ENCODE measurements around the gene RABGEF1.
"Not testable (repeated sequence)": the region's sequence is repeated elsewhere in the genome, so short reads cannot be mapped to it uniquely, and the experiment has no call there.

The RABGEF1 gene

DNA sequence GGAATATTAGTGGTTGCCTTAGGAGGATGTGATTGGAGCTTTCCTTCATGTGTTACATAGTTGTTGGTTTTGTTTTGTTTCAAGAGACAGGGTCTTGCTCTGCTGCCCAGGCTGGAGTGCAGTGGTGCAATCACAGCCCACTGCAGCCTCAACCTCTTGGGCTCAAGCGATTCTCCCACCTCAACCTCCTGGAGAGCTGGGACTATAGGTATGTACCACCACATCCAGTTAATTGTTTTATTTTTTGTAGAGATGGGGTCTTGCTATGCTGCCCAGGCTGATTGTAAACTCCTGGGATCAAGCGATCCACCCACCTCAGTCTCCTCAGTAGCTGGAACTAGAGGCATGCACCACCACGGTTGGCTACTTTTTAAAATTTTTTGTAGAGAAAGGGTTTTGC, 86.1 kb downstream of the RABGEF1 start:
- H3K4me3 ChIP-seq (ENCODE audit: low read depth in 1 of 2, low read length in 2 of 2) = no peak overlapping the region
- no peak overlapping the region for H3K4me2 ChIP-seq (ENCODE audit: insufficient read depth, low read length)
- TF ChIP-seq, protein P1, sequence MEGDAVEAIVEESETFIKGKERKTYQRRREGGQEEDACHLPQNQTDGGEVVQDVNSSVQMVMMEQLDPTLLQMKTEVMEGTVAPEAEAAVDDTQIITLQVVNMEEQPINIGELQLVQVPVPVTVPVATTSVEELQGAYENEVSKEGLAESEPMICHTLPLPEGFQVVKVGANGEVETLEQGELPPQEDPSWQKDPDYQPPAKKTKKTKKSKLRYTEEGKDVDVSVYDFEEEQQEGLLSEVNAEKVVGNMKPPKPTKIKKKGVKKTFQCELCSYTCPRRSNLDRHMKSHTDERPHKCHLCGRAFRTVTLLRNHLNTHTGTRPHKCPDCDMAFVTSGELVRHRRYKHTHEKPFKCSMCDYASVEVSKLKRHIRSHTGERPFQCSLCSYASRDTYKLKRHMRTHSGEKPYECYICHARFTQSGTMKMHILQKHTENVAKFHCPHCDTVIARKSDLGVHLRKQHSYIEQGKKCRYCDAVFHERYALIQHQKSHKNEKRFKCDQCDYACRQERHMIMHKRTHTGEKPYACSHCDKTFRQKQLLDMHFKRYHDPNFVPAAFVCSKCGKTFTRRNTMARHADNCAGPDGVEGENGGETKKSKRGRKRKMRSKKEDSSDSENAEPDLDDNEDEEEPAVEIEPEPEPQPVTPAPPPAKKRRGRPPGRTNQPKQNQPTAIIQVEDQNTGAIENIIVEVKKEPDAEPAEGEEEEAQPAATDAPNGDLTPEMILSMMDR (IDR thresholded peaks at IDR 0.05; ENCODE audit: borderline replicate concordance, extremely low read depth, low read length, poor library complexity, severe bottlenecking) = no peak
- no peak for TF ChIP-seq EZH2 (IDR thresholded peaks at IDR 0.05; ENCODE audit: borderline replicate concordance, low read depth, low read length, severe bottlenecking)
- H3K27ac ChIP-seq (ENCODE audit: low read length) = no peak overlapping the region
- H3K4me1 ChIP-seq (ENCODE audit: insufficient read depth, low read length) = no peaks in the 10 kb centered on the region
- DNase-seq (no peak), ATAC-seq (ENCODE audit: insufficient read depth, low read depth) (no peak)
- no peaks in the 10 kb centered on the region for H3K36me3 ChIP-seq (ENCODE audit: insufficient read depth, low read length)
- no peaks in the 10 kb centered on the region for H3K79me2 ChIP-seq (ENCODE audit: insufficient read depth, low read length)
- H3K9ac ChIP-seq (ENCODE audit: low read depth, low read length) = no peak overlapping the region
- no peaks in the 10 kb centered on the region for H3K9me3 ChIP-seq (ENCODE audit: insufficient read depth, low read length, severe bottlenecking)
- H3K27me3 ChIP-seq (ENCODE audit: insufficient read depth, low read length, poor library complexity) = no peaks in the 10 kb centered on the region
- H4K20me1 ChIP-seq (ENCODE audit: insufficient read depth, low read length) = no peaks in the 10 kb centered on the region
- no peak overlapping the region for H2AFZ ChIP-seq (ENCODE audit: low read depth, low read length)

DNA sequence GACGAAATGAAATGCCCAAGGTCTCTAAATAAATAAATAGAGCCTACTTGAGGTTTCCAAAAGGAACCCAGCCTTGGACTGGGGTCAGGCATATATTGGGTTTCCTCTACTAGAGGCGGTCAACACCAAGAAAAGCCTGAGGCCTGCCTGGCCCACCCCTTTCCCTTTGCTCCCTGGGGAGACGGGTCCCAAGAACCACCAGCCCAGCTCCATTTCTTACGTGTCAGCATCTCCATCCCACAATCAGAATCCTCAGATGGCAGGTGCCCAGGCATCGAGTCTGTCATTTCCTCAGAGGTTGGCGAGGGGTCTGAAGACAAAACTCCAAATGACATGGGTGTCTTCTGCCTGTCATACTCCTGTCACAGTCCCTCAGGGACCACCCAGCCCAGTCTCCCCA, 90.4 kb downstream of the RABGEF1 start:
- H3K4me1 ChIP-seq (ENCODE audit: insufficient read depth, low read length); H4K20me1 ChIP-seq (ENCODE audit: insufficient read depth, low read length); H3K36me3 ChIP-seq (ENCODE audit: insufficient read depth, low read length); H3K9me3 ChIP-seq (ENCODE audit: insufficient read depth, low read length, severe bottlenecking); H3K4me3 ChIP-seq (ENCODE audit: low read depth in 1 of 2, low read length in 2 of 2); H3K4me2 ChIP-seq (ENCODE audit: insufficient read depth, low read length); H2AFZ ChIP-seq (ENCODE audit: low read depth, low read length); ATAC-seq (ENCODE audit: insufficient read depth, low read depth); DNase-seq; H3K27ac ChIP-seq (ENCODE audit: low read length); H3K79me2 ChIP-seq (ENCODE audit: insufficient read depth, low read length); H3K9ac ChIP-seq (ENCODE audit: low read depth, low read length); H3K27me3 ChIP-seq (ENCODE audit: insufficient read depth, low read length, poor library complexity): not testable (repeated sequence)

DNA sequence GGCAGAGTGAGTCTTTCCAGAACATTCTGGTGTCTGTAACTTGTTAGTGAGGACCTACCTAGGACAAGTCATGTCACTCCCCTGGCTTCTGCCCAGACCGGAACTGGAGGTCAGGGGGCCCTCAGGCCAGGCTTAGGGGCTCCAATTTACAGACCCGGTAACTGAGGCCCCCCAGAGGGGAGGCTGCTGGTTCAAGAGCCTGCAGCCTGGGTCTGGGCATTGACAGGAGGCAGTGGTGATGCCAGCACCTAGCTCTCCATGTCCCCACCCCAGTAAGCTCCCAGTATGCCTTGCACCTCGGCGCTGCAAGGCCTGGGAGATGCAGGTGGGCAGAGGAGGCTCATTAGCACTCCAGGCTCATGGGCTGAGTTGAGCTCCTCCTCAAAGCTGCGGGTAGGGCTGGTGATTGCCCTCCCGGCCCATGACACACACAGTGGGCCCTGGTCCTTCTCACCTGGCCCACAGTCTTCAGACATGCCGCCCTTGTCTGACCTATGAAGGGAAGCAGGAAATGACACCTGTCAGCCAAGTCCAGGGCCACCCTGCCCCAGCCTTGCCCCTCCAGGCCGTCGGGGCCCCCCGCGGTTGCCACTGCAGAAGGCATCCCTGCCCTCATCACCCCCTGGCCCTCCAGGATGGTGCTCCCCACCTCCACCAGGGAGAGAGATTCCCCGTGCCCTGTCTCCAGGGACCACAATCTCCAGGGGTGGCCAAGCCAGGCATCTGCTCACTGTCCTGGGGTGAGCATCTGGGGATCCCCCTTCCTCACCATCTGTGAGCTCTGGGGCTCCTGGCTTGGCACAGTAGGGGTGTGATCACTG, 92.2 kb downstream of the RABGEF1 start:
- no peak overlapping the region for H3K4me3 ChIP-seq (ENCODE audit: low read depth in 1 of 2, low read length in 2 of 2)
- no peak overlapping the region for H3K4me2 ChIP-seq (ENCODE audit: insufficient read depth, low read length)
- ATAC-seq (ENCODE audit: insufficient read depth, low read depth) (no peak), DNase-seq (no peak)
- H3K9ac ChIP-seq (ENCODE audit: low read depth, low read length) = no peak overlapping the region
- no peaks in the 10 kb centered on the region for H4K20me1 ChIP-seq (ENCODE audit: insufficient read depth, low read length)
- H3K79me2 ChIP-seq (ENCODE audit: insufficient read depth, low read length) = no peaks in the 10 kb centered on the region
- H3K27ac ChIP-seq (ENCODE audit: low read length) = no peak overlapping the region
- H2AFZ ChIP-seq (ENCODE audit: low read depth, low read length) = no peak overlapping the region
- no peak for TF ChIP-seq EZH2 (IDR thresholded peaks at IDR 0.05; ENCODE audit: borderline replicate concordance, low read depth, low read length, severe bottlenecking)
- TF ChIP-seq, protein P1 (IDR thresholded peaks at IDR 0.05; ENCODE audit: borderline replicate concordance, extremely low read depth, low read length, poor library complexity, severe bottlenecking) = no peak
- no peaks in the 10 kb centered on the region for H3K9me3 ChIP-seq (ENCODE audit: insufficient read depth, low read length, severe bottlenecking)
- H3K36me3 ChIP-seq (ENCODE audit: insufficient read depth, low read length) = no peaks in the 10 kb centered on the region
- no peaks in the 10 kb centered on the region for H3K4me1 ChIP-seq (ENCODE audit: insufficient read depth, low read length)
- H3K27me3 ChIP-seq (ENCODE audit: insufficient read depth, low read length, poor library complexity) = no peaks in the 10 kb centered on the region

DNA sequence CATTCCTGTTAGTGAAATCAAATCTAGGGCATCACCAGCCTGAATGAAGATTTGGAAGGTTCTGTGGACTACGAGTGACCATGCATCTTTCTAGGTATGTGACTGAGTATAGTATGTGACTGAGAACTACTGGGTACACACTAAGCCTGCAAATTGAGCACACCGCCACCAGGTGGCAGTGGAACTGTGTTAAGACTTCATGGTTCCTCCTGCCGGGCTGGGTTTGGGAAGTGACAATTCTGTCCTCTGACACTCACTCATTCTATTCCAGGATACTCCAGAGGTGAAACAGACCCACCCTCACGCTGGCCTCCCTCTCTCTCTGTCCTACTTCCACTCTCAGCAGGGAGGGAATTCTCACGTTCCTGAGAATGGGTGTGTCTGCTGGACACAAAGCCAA, 96.5 kb downstream of the RABGEF1 start:
- Histone ChIP-seq H3K4me2 (ENCODE audit: insufficient read depth, low read length) (no peak overlapping the region), H3K9me3 (ENCODE audit: insufficient read depth, low read length, severe bottlenecking) (no peaks in the 10 kb centered on the region), H3K27ac (ENCODE audit: low read length) (no peak overlapping the region), H3K9ac (ENCODE audit: low read depth, low read length) (no peak overlapping the region), H3K36me3 (ENCODE audit: insufficient read depth, low read length) (no peaks in the 10 kb centered on the region), H3K27me3 (ENCODE audit: insufficient read depth, low read length, poor library complexity) (no peaks in the 10 kb centered on the region), H3K79me2 (ENCODE audit: insufficient read depth, low read length) (no peaks in the 10 kb centered on the region), H2AFZ (ENCODE audit: low read depth, low read length) (no peak overlapping the region), H3K4me3 (ENCODE audit: low read depth in 1 of 2, low read length in 2 of 2) (no peak overlapping the region), H3K4me1 (ENCODE audit: insufficient read depth, low read length) (no peaks in the 10 kb centered on the region), H4K20me1 (ENCODE audit: insufficient read depth, low read length) (no peaks in the 10 kb centered on the region)
- TF ChIP-seq, protein P1 (IDR thresholded peaks at IDR 0.05; ENCODE audit: borderline replicate concordance, extremely low read depth, low read length, poor library complexity, severe bottlenecking) = peak; percentile 64
- TF ChIP-seq EZH2 (IDR thresholded peaks at IDR 0.05; ENCODE audit: borderline replicate concordance, low read depth, low read length, severe bottlenecking) = no peak
- peak; percentile 70; the same call in 2 of the 3 replicates for ATAC-seq (ENCODE audit: insufficient read depth, low read depth)
- peak; percentile 40 for DNase-seq
